IMR-90 (cell line): ENCODE data around the gene PPP2R5A. TPM values are rescaled to one million over a fixed set of nuclear protein-coding genes. Genes with fewer than 3 reads are reported as not detected.

ENCODE experiments used
- ATAC-seq: fragments of 200-7000 bp; cut with Tn5 transposase; 2 replicates; pipeline ENCODE4 v1.9.1; 2020; ENCODE audit warnings: low read depth, mild to moderate bottlenecking, moderate library complexity
- BruUV-seq: library from RNA; stranded (reverse); fragments of 400-500 nt; replicated peaks from 2 replicates; lab custom pipeline; 2021; lab: Mats Ljungman, UMichigan
- CTCF ChIA-PET: fragments of 300-600 bp; formaldehyde crosslinking; extraction: SDS; loops from one replicate; lab custom pipeline; 2021; ENCODE audit warnings: antibody characterized with exemption; lab: Yijun Ruan, JAX
- POLR2A ChIA-PET: fragments of 300-600 bp; sonication (Branson Sonifier 250); formaldehyde crosslinking; loops from one replicate; lab custom pipeline; 2022; ENCODE audit warnings: antibody characterized with exemption; ENCODE audit not compliant: unreplicated experiment; lab: Charles Lee
- DNase-seq: peaks from one replicate; pipeline ENCODE4 v3.0.0; 2013
- H2AFZ ChIP-seq: replicated peaks from 2 replicates; pipeline ENCODE3; 2013; ENCODE audit warnings: low read length, mild to moderate bottlenecking; ENCODE audit not compliant: poor library complexity
- H2AK5ac ChIP-seq: 2 replicates; pipeline ENCODE4 v1.6.1; 2013; ENCODE audit warnings: low read depth, low read length, inconsistent platforms
- H2AK9ac ChIP-seq: replicated peaks from 2 replicates; pipeline ENCODE3; 2013; ENCODE audit warnings: mild to moderate bottlenecking, low read depth, low read length, moderate library complexity; ENCODE audit not compliant: poor library complexity
- H2BK120ac ChIP-seq: 2 replicates; pipeline ENCODE4 v1.6.1; 2013; ENCODE audit warnings: low read depth, low read length, inconsistent platforms
- H2BK15ac ChIP-seq: 3 replicates; pipeline ENCODE4 v1.6.1; 2013; ENCODE audit warnings: low read depth, low read length, inconsistent platforms
- H2BK20ac ChIP-seq: 2 replicates; pipeline ENCODE4 v1.6.1; 2013; ENCODE audit warnings: low read depth, mild to moderate bottlenecking, inconsistent platforms, low read length, moderate library complexity
- H2BK5ac ChIP-seq: 2 replicates; pipeline ENCODE4 v1.6.1; 2013; ENCODE audit warnings: mild to moderate bottlenecking, low read depth, low read length, inconsistent platforms; ENCODE audit not compliant: poor library complexity, severe bottlenecking
- H3K14ac ChIP-seq: replicated peaks from 2 replicates; pipeline ENCODE4 v1.6.1; 2013; ENCODE audit warnings: low read depth, low read length, inconsistent platforms
- H3K18ac ChIP-seq: 2 replicates; pipeline ENCODE4 v1.6.1; 2013; ENCODE audit warnings: low read depth, low read length, control low read depth
- H3K23ac ChIP-seq: 2 replicates; pipeline ENCODE4 v1.6.1; 2013; ENCODE audit warnings: low read depth, low read length, inconsistent platforms
- H3K27ac ChIP-seq: 2 replicates; pipeline ENCODE4 v1.5.1; 2013; ENCODE audit warnings: mild to moderate bottlenecking, control low read depth, low read length; ENCODE audit not compliant: insufficient read depth
- H3K27me3 ChIP-seq: 2 replicates; pipeline ENCODE4 v1.6.1; 2013; ENCODE audit warnings: low read length; ENCODE audit not compliant: control insufficient read depth, insufficient read depth
- H3K36me3 ChIP-seq: 2 replicates; pipeline ENCODE4 v1.6.1; 2013; ENCODE audit warnings: low read length, mixed read lengths; ENCODE audit not compliant: control insufficient read depth, insufficient read depth
- H3K4ac ChIP-seq: 2 replicates; pipeline ENCODE4 v1.6.1; 2013; ENCODE audit warnings: low read depth, low read length, inconsistent platforms
- H3K4me1 ChIP-seq: 2 replicates; pipeline ENCODE4 v1.6.1; 2013; ENCODE audit warnings: low read length, mixed read lengths; ENCODE audit not compliant: control insufficient read depth, insufficient read depth
- H3K4me2 ChIP-seq: 2 replicates; pipeline ENCODE4 v1.6.1; 2013; ENCODE audit warnings: low read depth, mild to moderate bottlenecking, control low read depth, low read length, moderate library complexity
- H3K4me3 ChIP-seq: 2 replicates; pipeline ENCODE4 v1.5.1; 2013; ENCODE audit warnings: low read depth, mild to moderate bottlenecking, control low read depth, low read length, moderate library complexity; ENCODE audit not compliant: insufficient read depth
- H3K56ac ChIP-seq: 2 replicates; pipeline ENCODE4 v1.6.1; 2013; ENCODE audit warnings: low read length, inconsistent platforms; ENCODE audit not compliant: insufficient read depth; ENCODE audit errors: extremely low read depth
- H3K79me1 ChIP-seq, 2 experiments: 2 replicates each; pipeline ENCODE4 v1.6.1; 2013; ENCODE audit warnings: low read length in 2 of 2, inconsistent platforms in 1 of 2, low read depth in 1 of 2
- H3K9ac ChIP-seq: 2 replicates; pipeline ENCODE4 v1.6.1; 2013; ENCODE audit warnings: low read depth, low read length, control low read depth
- H3K9me1 ChIP-seq: 2 replicates; pipeline ENCODE4 v1.6.1; 2013; ENCODE audit warnings: low read length, inconsistent platforms; ENCODE audit not compliant: insufficient read depth
- H3K9me3 ChIP-seq: 2 replicates; pipeline ENCODE4 v1.6.1; 2013; ENCODE audit warnings: low read length; ENCODE audit not compliant: control insufficient read depth, insufficient read depth
- H4K20me1 ChIP-seq: 2 replicates; pipeline ENCODE4 v1.6.1; 2013; ENCODE audit warnings: low read length, inconsistent platforms; ENCODE audit not compliant: insufficient read depth
- H4K5ac ChIP-seq: 2 replicates; pipeline ENCODE4 v1.6.1; 2013; ENCODE audit warnings: mild to moderate bottlenecking, low read depth, low read length, control low read depth
- H4K8ac ChIP-seq, 2 experiments: 2 replicates each; pipeline ENCODE4 v1.6.1; 2013; ENCODE audit warnings: low read depth in 2 of 2, low read length in 2 of 2, control low read depth in 1 of 2, inconsistent platforms in 1 of 2
- H4K91ac ChIP-seq: 2 replicates; pipeline ENCODE4 v1.6.1; 2013; ENCODE audit warnings: low read depth, low read length, inconsistent platforms; ENCODE audit not compliant: insufficient read depth
- BHLHE40 ChIP-seq: fragments of 150-350 bp; IDR thresholded peaks from 2 replicates; pipeline ENCODE4 v1.6.1; 2016; ENCODE audit warnings: mild to moderate bottlenecking, low read depth, low read length
- CEBPB ChIP-seq: IDR thresholded peaks from 2 replicates; pipeline ENCODE4 v1.6.1; 2012; ENCODE audit warnings: low read depth, low read length, improper control_type of control experiment
- CHD1 ChIP-seq: IDR thresholded peaks from 2 replicates; pipeline ENCODE4 v1.6.1; 2012; ENCODE audit warnings: low read depth, low read length, improper control_type of control experiment
- FOS ChIP-seq: fragments of 150-350 bp; IDR thresholded peaks from 2 replicates; pipeline ENCODE4 v1.6.1; 2016; ENCODE audit warnings: low read depth, low read length
- MAFK ChIP-seq: IDR thresholded peaks from 2 replicates; pipeline ENCODE4 v1.6.1; 2012; ENCODE audit warnings: low read depth, low read length, improper control_type of control experiment
- MAZ ChIP-seq: IDR thresholded peaks from 2 replicates; pipeline ENCODE4 v1.6.1; 2012; ENCODE audit warnings: low read depth, mild to moderate bottlenecking, low read length, improper control_type of control experiment, moderate library complexity, borderline replicate concordance
- MXI1 ChIP-seq: IDR thresholded peaks from 2 replicates; pipeline ENCODE4 v1.6.1; 2012; ENCODE audit warnings: low read depth, mild to moderate bottlenecking, low read length, moderate library complexity, borderline replicate concordance
- NFE2L2 ChIP-seq: fragments of 150-350 bp; IDR thresholded peaks from 2 replicates; pipeline ENCODE4 v1.6.1; 2016; ENCODE audit warnings: low read depth, mild to moderate bottlenecking, low read length
- POLR2A ChIP-seq: IDR thresholded peaks from 2 replicates; pipeline ENCODE4 v1.6.1; 2012; ENCODE audit warnings: mild to moderate bottlenecking, low read depth, low read length
- RAD21 ChIP-seq: IDR thresholded peaks from 2 replicates; pipeline ENCODE4 v1.6.1; 2012; ENCODE audit warnings: low read length, improper control_type of control experiment
- RCOR1 ChIP-seq: IDR thresholded peaks from 2 replicates; pipeline ENCODE4 v1.6.1; 2012; ENCODE audit warnings: mild to moderate bottlenecking, low read length, improper control_type of control experiment; ENCODE audit not compliant: insufficient replicate concordance
- RFX5 ChIP-seq: IDR thresholded peaks from 2 replicates; pipeline ENCODE4 v1.8.0; 2012; ENCODE audit warnings: low read depth, mild to moderate bottlenecking, low read length, moderate library complexity
- SMC3 ChIP-seq: fragments of 150-350 bp; IDR thresholded peaks from 2 replicates; pipeline ENCODE4 v1.6.1; 2016; ENCODE audit warnings: low read depth, mild to moderate bottlenecking, antibody characterized with exemption, low read length, moderate library complexity
- WGBS, 2 experiments: methylation state at CpG; one replicate each; pipeline versions ENCODE4 v1.1.5 to v1.1.7; 2013; ENCODE audit warnings: missing lambda C conversion rate in 2 of 2; ENCODE audit not compliant: insufficient read length in 1 of 2; ENCODE audit errors: extremely low coverage in 2 of 2; 5-methylcytosine and 5-hydroxymethylcytosine counted together
- dilution Hi-C: fragments of 300-500 bp; cut with HindIII; formaldehyde crosslinking; loops from one replicate; pipeline ENCODE4 v1.14.3; 2018; ENCODE audit warnings: low sequenced_read_pairs; ENCODE audit not compliant: unreplicated experiment
- in situ Hi-C: fragments of 300-500 bp; cut with MboI; formaldehyde crosslinking; loops from 3 replicates; pipeline ENCODE4 v1.14.3; 2019; ENCODE audit warnings: low sequenced_read_pairs, inconsistent platforms, mixed read lengths
- intact Hi-C: fragments of 100-400 bp; cut with micrococcal nuclease; formaldehyde crosslinking; loops from 2 replicates; pipeline ENCODE4 v1.10.0; 2022
- polyA plus RNA-seq, 3 experiments: library from polyadenylated mRNA; depleted of rRNA; stranded (reverse); fragments of >200 nt; gene quantifications; 2 replicates each; pipeline ENCODE4 v1.2.3, GENCODE V29; 2012; ENCODE audit warnings: low replicate concordance in 1 of 3
- total RNA-seq: library from RNA; depleted of rRNA; stranded (reverse); fragments of >200 nt; gene quantifications from 2 replicates; pipeline ENCODE4 v1.2.3, GENCODE V29; 2012
- TF ChIP-seq, protein P1 (sequence below): fragments of 150-350 bp; IDR thresholded peaks from 2 replicates; pipeline ENCODE4 v1.6.1; 2017; ENCODE audit warnings: mild to moderate bottlenecking, antibody characterized with exemption, low read length, low read depth
- TF ChIP-seq, protein P2 (sequence below): conservative IDR thresholded peaks from 2 replicates; pipeline ENCODE4 v1.5.1; 2012; ENCODE audit warnings: mild to moderate bottlenecking, low read depth, low read length, improper control_type of control experiment
- TF ChIP-seq, protein P3 (sequence below): fragments of 150-350 bp; IDR thresholded peaks from 2 replicates; pipeline ENCODE4 v1.6.1; 2016; ENCODE audit warnings: low read depth, mild to moderate bottlenecking, low read length, moderate library complexity, borderline replicate concordance

PPP2R5A gene
- total and polyA plus RNA-seq, 2 of the 4 experiments (the other 2 are of a cell fraction) = 8.4 to 12.6 TPM

DNA sequence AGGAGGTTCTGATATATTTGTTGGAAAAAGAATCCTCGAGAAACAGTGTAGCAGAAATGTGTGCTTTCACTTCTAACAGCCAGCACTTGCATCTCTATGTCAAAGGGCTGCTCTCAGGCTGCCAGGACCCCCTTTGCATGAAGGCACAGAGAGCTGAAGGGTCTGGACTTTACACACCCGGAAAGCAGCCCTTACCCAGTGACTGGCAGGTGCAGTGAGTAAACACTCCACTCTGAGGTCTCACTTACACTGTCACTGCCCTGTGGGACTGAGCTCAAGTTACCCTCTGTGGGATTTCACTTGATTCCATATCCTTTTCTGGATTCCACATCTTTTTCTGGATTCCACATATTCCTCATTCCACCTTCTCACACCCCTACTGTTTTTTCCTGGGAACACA, 40.8 kb upstream of the PPP2R5A start:
- ATAC-seq (no peak), DNase-seq (no peak)
- dilution Hi-C loops (no loop called here), in situ Hi-C loops (no loop called here), intact Hi-C loops (no loop called here)
- Histone ChIP-seq H2AK5ac (no peak overlapping the region), H3K27me3 (no peaks in the 10 kb centered on the region), H3K9me1 (no peaks in the 10 kb centered on the region), H4K91ac (no peak overlapping the region), H2BK20ac (no peak overlapping the region), H3K4me1 (peaks cover 4% of the 10 kb centered on the region; the same call in 1 of the 2 replicates), H3K14ac (no peak overlapping the region), H2BK120ac (no peak overlapping the region), H2AK9ac (no peak overlapping the region), H2BK5ac (no peak overlapping the region), H4K8ac (no peak overlapping the region), H2BK15ac (no peak overlapping the region), H3K36me3 (no peaks in the 10 kb centered on the region), H3K56ac (no peak overlapping the region), H4K20me1 (no peaks in the 10 kb centered on the region), H3K9me3 (no peaks in the 10 kb centered on the region), H2AFZ (no peak overlapping the region), H3K9ac (no peak overlapping the region), H3K4ac (no peak overlapping the region), H3K79me1 (no peaks in the 10 kb centered on the region), H3K4me2 (no peak overlapping the region), H3K27ac (no peak overlapping the region), H3K4me3 (no peak overlapping the region), H3K18ac (no peak overlapping the region), H3K23ac (no peak overlapping the region), H4K5ac (no peak overlapping the region)
- no TSS peak for BruUV-seq
- CTCF ChIA-PET = no interaction called here
- POLR2A ChIA-PET = no interaction called here
- no peak for TF ChIP-seq CHD1
- TF ChIP-seq MAZ = no peak
- no peak for TF ChIP-seq POLR2A
- TF ChIP-seq, protein P1, sequence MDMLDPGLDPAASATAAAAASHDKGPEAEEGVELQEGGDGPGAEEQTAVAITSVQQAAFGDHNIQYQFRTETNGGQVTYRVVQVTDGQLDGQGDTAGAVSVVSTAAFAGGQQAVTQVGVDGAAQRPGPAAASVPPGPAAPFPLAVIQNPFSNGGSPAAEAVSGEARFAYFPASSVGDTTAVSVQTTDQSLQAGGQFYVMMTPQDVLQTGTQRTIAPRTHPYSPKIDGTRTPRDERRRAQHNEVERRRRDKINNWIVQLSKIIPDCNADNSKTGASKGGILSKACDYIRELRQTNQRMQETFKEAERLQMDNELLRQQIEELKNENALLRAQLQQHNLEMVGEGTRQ = no peak
- no peak for TF ChIP-seq CEBPB
- TF ChIP-seq BHLHE40 = no peak
- no peak for TF ChIP-seq MAFK
- no peak for TF ChIP-seq RFX5
- no peak for TF ChIP-seq FOS
- no peak for TF ChIP-seq SMC3
- TF ChIP-seq, protein P2, sequence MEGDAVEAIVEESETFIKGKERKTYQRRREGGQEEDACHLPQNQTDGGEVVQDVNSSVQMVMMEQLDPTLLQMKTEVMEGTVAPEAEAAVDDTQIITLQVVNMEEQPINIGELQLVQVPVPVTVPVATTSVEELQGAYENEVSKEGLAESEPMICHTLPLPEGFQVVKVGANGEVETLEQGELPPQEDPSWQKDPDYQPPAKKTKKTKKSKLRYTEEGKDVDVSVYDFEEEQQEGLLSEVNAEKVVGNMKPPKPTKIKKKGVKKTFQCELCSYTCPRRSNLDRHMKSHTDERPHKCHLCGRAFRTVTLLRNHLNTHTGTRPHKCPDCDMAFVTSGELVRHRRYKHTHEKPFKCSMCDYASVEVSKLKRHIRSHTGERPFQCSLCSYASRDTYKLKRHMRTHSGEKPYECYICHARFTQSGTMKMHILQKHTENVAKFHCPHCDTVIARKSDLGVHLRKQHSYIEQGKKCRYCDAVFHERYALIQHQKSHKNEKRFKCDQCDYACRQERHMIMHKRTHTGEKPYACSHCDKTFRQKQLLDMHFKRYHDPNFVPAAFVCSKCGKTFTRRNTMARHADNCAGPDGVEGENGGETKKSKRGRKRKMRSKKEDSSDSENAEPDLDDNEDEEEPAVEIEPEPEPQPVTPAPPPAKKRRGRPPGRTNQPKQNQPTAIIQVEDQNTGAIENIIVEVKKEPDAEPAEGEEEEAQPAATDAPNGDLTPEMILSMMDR = no peak
- TF ChIP-seq, protein P3, sequence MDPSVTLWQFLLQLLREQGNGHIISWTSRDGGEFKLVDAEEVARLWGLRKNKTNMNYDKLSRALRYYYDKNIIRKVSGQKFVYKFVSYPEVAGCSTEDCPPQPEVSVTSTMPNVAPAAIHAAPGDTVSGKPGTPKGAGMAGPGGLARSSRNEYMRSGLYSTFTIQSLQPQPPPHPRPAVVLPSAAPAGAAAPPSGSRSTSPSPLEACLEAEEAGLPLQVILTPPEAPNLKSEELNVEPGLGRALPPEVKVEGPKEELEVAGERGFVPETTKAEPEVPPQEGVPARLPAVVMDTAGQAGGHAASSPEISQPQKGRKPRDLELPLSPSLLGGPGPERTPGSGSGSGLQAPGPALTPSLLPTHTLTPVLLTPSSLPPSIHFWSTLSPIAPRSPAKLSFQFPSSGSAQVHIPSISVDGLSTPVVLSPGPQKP = no peak
- TF ChIP-seq MXI1 = no peak
- TF ChIP-seq RCOR1 = no peak
- no peak for TF ChIP-seq NFE2L2
- TF ChIP-seq RAD21 = no peak
- no CpG with 5 or more reads among the region's 2 CpGs for WGBS, 2 experiments
